Mesenchymal stem cell (in vitro differentiated cells and primary cell): ENCODE results near the gene PDZRN3.
A peak's percentile ranks its signal among the peaks of the same experiment; 100 is the strongest.

Experiments
- DNase-seq: peaks from one replicate; pipeline ENCODE4 v3.0.0-alpha.2; 2013
- H2AFZ ChIP-seq: one replicate; pipeline ENCODE4 v1.6.1; 2013; ENCODE audit warnings: low read depth, mild to moderate bottlenecking, control low read depth, inconsistent platforms, low read length, moderate library complexity
- H2AK5ac ChIP-seq: 2 replicates; pipeline ENCODE4 v1.6.1; 2013; ENCODE audit warnings: low read length, moderate library complexity, mild to moderate bottlenecking, inconsistent platforms; ENCODE audit not compliant: severe bottlenecking
- H2BK120ac ChIP-seq: one replicate; pipeline ENCODE4 v1.6.1; 2013; ENCODE audit warnings: low read depth, mild to moderate bottlenecking, inconsistent platforms, low read length, moderate library complexity
- H2BK12ac ChIP-seq, 2 experiments: one replicate each; pipeline ENCODE4 v1.6.1; 2013; ENCODE audit warnings: inconsistent platforms in 2 of 2, low read length in 2 of 2, mild to moderate bottlenecking in 2 of 2, moderate library complexity in 2 of 2, control low read depth in 1 of 2
- H2BK15ac ChIP-seq: one replicate; pipeline ENCODE4 v1.6.1; 2013; ENCODE audit warnings: mild to moderate bottlenecking, low read depth, inconsistent platforms; ENCODE audit not compliant: poor library complexity, severe bottlenecking
- H2BK5ac ChIP-seq: 2 replicates; pipeline ENCODE4 v1.6.1; 2013; ENCODE audit warnings: low read depth, mild to moderate bottlenecking, low read length, control low read depth, inconsistent platforms; ENCODE audit not compliant: poor library complexity, severe bottlenecking
- H3K14ac ChIP-seq, 2 experiments: one replicate each; pipeline ENCODE4 v1.6.1; 2013; ENCODE audit warnings: inconsistent platforms in 2 of 2, low read length in 2 of 2, control low read depth in 1 of 2, mild to moderate bottlenecking in 1 of 2, moderate library complexity in 1 of 2
- H3K18ac ChIP-seq, 2 experiments: one replicate each; pipeline ENCODE4 v1.6.1; 2013; ENCODE audit warnings: inconsistent platforms in 2 of 2, low read length in 2 of 2, control low read depth in 1 of 2, low read depth in 1 of 2, mild to moderate bottlenecking in 1 of 2
- H3K23ac ChIP-seq, 2 experiments: one replicate each; pipeline ENCODE4 v1.6.1; 2013; ENCODE audit warnings: inconsistent platforms in 2 of 2, low read length in 2 of 2, mild to moderate bottlenecking in 2 of 2, moderate library complexity in 2 of 2, control low read depth in 1 of 2
- H3K27ac ChIP-seq: 2 replicates; pipeline ENCODE4 v1.5.1; 2013; ENCODE audit warnings: mild to moderate bottlenecking, moderate library complexity, low read length, control low read depth, inconsistent platforms; ENCODE audit not compliant: poor library complexity, severe bottlenecking
- H3K27me3 ChIP-seq, 2 experiments: 2 replicates each; pipeline versions ENCODE4 v1.6.1 to v1.7.0; 2013; ENCODE audit warnings: low read length in 2 of 2, mild to moderate bottlenecking in 2 of 2, moderate library complexity in 2 of 2, control low read depth in 1 of 2, inconsistent platforms in 1 of 2; ENCODE audit not compliant: control insufficient read depth in 1 of 2, insufficient read depth in 1 of 2
- H3K36me3 ChIP-seq, 2 experiments: 2 replicates each; pipeline versions ENCODE4 v1.6.1 to v1.7.0; 2013; ENCODE audit warnings: low read length in 2 of 2, control low read depth in 1 of 2, inconsistent platforms in 1 of 2, low read depth in 1 of 2, mild to moderate bottlenecking in 1 of 2; ENCODE audit not compliant: insufficient read depth in 2 of 2, control insufficient read depth in 1 of 2
- H3K4ac ChIP-seq, 2 experiments: one replicate each; pipeline ENCODE4 v1.6.1; 2013; ENCODE audit warnings: inconsistent platforms in 2 of 2, low read length in 2 of 2, mild to moderate bottlenecking in 2 of 2, moderate library complexity in 2 of 2, control low read depth in 1 of 2, low read depth in 1 of 2
- H3K4me1 ChIP-seq: 2 replicates; pipeline ENCODE4 v1.6.1; 2013; ENCODE audit warnings: low read depth, low read length, control low read depth; ENCODE audit not compliant: control insufficient read depth, insufficient read depth
- H3K4me2 ChIP-seq: 2 replicates; pipeline ENCODE4 v1.6.1; 2013; ENCODE audit warnings: low read length, mild to moderate bottlenecking, inconsistent platforms; ENCODE audit not compliant: poor library complexity, severe bottlenecking
- H3K4me3 ChIP-seq, 2 experiments: 2 replicates each; pipeline versions ENCODE4 v1.5.1 to v1.7.0; 2013; ENCODE audit warnings: low read length in 2 of 2, mild to moderate bottlenecking in 2 of 2, control low read depth in 1 of 2, low read depth in 1 of 2; ENCODE audit not compliant: insufficient read depth in 1 of 2
- H3K79me1 ChIP-seq: replicated peaks from 2 replicates; pipeline ENCODE4 v1.6.1; 2013; ENCODE audit warnings: mild to moderate bottlenecking, control low read depth, low read length, inconsistent platforms; ENCODE audit not compliant: poor library complexity, severe bottlenecking
- H3K9ac ChIP-seq: 2 replicates; pipeline ENCODE4 v1.7.0; 2013; ENCODE audit warnings: mild to moderate bottlenecking, low read length, moderate library complexity
- H3K9me3 ChIP-seq: 2 replicates; pipeline ENCODE4 v1.7.0; 2013; ENCODE audit warnings: mild to moderate bottlenecking, low read length; ENCODE audit not compliant: control insufficient read depth
- H4K8ac ChIP-seq: one replicate; pipeline ENCODE4 v1.6.1; 2013; ENCODE audit warnings: inconsistent platforms, mild to moderate bottlenecking, low read length, moderate library complexity
- H4K91ac ChIP-seq: one replicate; pipeline ENCODE4 v1.6.1; 2013; ENCODE audit warnings: mild to moderate bottlenecking, low read length, inconsistent platforms
- WGBS: methylation state at CpG from one replicate; pipeline ENCODE4 v1.1.7; 2013; ENCODE audit warnings: mixed read lengths; 5-methylcytosine and 5-hydroxymethylcytosine counted together

Gene PDZRN3

GRCh38 chr3:73603762-73604171, 21.0 kb downstream of the PDZRN3 start:
- Histone ChIP-seq H3K27me3 (no peaks in the 10 kb centered on the region), H4K91ac (no peak overlapping the region), H4K8ac (no peak overlapping the region), H3K18ac (peak overlapping the region in 1 of 2 experiments; percentile 77), H3K9me3 (no peaks in the 10 kb centered on the region), H2BK12ac (peak overlapping the region in 1 of 2 experiments; percentile 23), H2BK120ac (no peak overlapping the region), H2AK5ac (no peak overlapping the region), H3K79me1 (peaks cover 2% of the 10 kb centered on the region), H2BK5ac (no peak overlapping the region), H2BK15ac (no peak overlapping the region), H3K23ac (no peak overlapping the region), H3K4me2 (no peak overlapping the region), H3K27ac (no peak overlapping the region), H3K4ac (peak overlapping the region in 1 of 2 experiments; percentile 71), H3K14ac (no peak overlapping the region), H2AFZ (no peak overlapping the region), H3K36me3 (peaks cover 0 to 47% of the 10 kb centered on the region in 2 experiments), H3K4me3 (peak overlapping the region in 1 of 2 experiments; percentile 30), H3K9ac (peak overlapping the region; percentile 52), H3K4me1 (peaks cover 4% of the 10 kb centered on the region)
- DNase-seq = peak; percentile 94
- WGBS = 0% methylated on average over 1 of the region's 1 CpG

- Histone ChIP-seq H3K18ac (no peak overlapping the region), H3K23ac (no peak overlapping the region), H3K36me3 (peaks cover 0 to 50% of the 10 kb centered on the region in 2 experiments), H4K8ac (no peak overlapping the region), H3K27me3 (no peaks in the 10 kb centered on the region), H3K4me2 (no peak overlapping the region), H3K4ac (no peak overlapping the region), H2BK12ac (peak overlapping the region; percentile 49 to 59), H3K4me1 (peaks cover 4% of the 10 kb centered on the region), H3K27ac (peak overlapping the region; percentile 42), H2AK5ac (no peak overlapping the region), H3K9me3 (no peaks in the 10 kb centered on the region), H2AFZ (no peak overlapping the region), H3K9ac (peak overlapping the region; percentile 52), H2BK15ac (no peak overlapping the region), H3K79me1 (peaks cover 4% of the 10 kb centered on the region), H4K91ac (no peak overlapping the region), H2BK120ac (no peak overlapping the region), H2BK5ac (no peak overlapping the region), H3K4me3 (peak overlapping the region in 1 of 2 experiments; percentile 33), H3K14ac (no peak overlapping the region)
- peak; percentile 76 for DNase-seq
- WGBS = 31% methylated on average over 3 of the region's 3 CpGs
Measured at GRCh38 chr3:73602170-73602569, 22.6 kb downstream of the PDZRN3 start.

- Histone ChIP-seq H3K18ac (peak overlapping the region in 1 of 2 experiments; percentile 28), H2BK12ac (peak overlapping the region in 1 of 2 experiments; percentile 59), H4K91ac (no peak overlapping the region), H3K4ac (peak overlapping the region in 1 of 2 experiments; percentile 74), H3K9me3 (no peaks in the 10 kb centered on the region), H3K14ac (no peak overlapping the region), H3K4me1 (peaks cover 4% of the 10 kb centered on the region), H2BK5ac (no peak overlapping the region), H3K36me3 (peaks cover 0 to 50% of the 10 kb centered on the region in 2 experiments), H3K27me3 (no peaks in the 10 kb centered on the region), H2BK120ac (no peak overlapping the region), H3K4me3 (no peak overlapping the region), H3K9ac (peak overlapping the region; percentile 70), H2AFZ (peak overlapping the region; percentile 23), H3K4me2 (no peak overlapping the region), H3K27ac (no peak overlapping the region), H3K79me1 (peaks cover 4% of the 10 kb centered on the region), H4K8ac (no peak overlapping the region), H3K23ac (no peak overlapping the region), H2BK15ac (no peak overlapping the region), H2AK5ac (peak overlapping the region; percentile 84)
- WGBS = 100% methylated on average over 1 of the region's 2 CpGs
- DNase-seq = no peak
Measured at GRCh38 chr3:73601481-73601880, 23.3 kb downstream of the PDZRN3 start.

- Histone ChIP-seq H3K9me3 (no peaks in the 10 kb centered on the region), H3K18ac (no peak overlapping the region), H3K36me3 (peaks cover 0 to 50% of the 10 kb centered on the region in 2 experiments), H2AK5ac (no peak overlapping the region), H2BK120ac (no peak overlapping the region), H3K27ac (no peak overlapping the region), H3K14ac (no peak overlapping the region), H4K8ac (no peak overlapping the region), H2AFZ (no peak overlapping the region), H3K4me3 (peak overlapping the region in 1 of 2 experiments; percentile 9), H3K9ac (peak overlapping the region; percentile 70), H2BK5ac (no peak overlapping the region), H2BK12ac (no peak overlapping the region), H3K79me1 (peaks cover 4% of the 10 kb centered on the region), H3K23ac (no peak overlapping the region), H3K4me2 (no peak overlapping the region), H3K27me3 (no peaks in the 10 kb centered on the region), H4K91ac (no peak overlapping the region), H3K4me1 (peaks cover 4% of the 10 kb centered on the region), H3K4ac (peak overlapping the region in 1 of 2 experiments; percentile 1), H2BK15ac (no peak overlapping the region)
- WGBS = 75% methylated on average over 3 of the region's 4 CpGs
- DNase-seq = no peak
Measured at GRCh38 chr3:73601011-73601410, 23.7 kb downstream of the PDZRN3 start.
